ENCODE results near the gene ETV1.

The ETV1 gene

DNA sequence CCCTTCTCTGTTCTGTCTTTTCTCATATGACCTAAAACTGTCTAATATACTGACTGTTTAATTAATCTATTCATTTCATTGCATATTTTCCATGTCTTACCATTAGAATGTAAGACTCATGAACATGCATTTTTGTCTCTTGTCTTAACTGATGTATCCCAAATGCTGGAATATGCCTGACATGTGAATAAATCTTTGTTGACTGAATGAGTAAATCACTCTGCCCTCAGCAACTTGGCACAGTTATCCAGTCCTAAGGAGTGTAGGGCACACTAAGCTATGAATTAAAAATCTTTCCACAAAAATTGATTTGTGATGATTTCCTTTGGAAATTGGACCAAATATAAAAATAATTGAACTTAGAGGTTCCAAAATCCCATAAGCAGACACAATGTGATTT is 111.3 kb downstream of the ETV1 start:
- DNase-seq: no peak

DNA sequence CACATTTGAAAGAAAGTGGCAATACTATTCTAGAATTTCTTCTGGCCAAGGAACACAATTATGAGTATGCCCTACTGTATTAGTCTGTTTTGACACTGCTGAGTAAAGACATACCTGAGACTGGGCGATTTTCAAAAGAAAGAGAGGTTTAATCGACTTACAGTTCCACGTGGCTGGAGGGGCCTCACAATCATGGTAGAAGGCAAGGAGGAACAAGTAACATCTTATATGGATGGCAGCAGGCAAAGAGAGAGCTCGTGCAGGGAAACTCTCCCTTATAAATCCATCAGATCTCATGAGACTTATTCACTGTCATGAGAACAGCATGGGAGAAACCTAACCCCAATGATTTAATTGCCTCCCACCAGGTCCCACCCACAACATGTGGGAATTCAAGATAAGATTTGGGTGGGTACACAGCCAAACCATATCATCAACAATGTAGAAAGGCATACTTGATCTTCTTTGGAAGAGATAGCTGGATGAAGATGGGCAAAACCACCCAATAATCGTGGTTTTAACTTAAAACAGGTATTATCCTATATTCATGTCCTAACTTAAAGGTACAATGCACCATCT is 113.9 kb downstream of the ETV1 start:
- DNase-seq: no peak

DNA sequence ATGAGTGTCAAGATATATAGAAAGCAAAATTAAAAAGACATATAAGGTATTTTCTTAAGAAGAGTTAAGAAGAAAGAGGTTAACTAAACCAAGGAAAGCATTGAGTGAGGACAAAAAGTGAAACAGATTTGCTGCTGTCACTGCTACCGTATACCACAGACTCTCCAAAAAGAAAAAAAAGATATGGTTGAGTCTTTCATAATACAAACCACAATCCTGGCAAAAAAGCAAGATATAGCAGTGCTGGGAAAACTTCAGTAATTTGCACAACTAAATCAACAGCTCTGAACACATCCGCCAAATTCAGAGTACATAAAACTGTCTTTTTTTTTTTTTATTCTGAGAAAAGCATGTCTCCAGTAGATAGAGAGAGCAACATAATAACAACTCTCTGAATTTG is 114.7 kb downstream of the ETV1 start:
- DNase-seq: no peak

DNA sequence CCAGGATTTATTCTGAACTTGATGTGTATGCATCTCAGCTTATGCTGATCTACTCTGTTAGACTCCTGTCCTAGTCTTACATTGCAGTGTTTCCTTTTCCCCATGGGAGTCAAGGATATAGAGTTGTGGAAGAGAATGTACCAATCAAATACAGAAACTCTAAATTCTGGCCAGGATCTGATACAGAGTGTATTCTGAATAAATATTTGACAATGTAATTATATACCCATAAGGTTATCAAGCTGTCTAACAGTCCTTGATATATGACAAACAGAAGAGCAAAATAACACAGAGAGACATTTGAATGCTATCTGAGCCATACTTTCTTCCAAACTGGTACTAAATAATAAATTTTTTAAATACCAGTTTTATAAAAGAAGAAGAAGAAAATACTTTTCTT is 116.8 kb downstream of the ETV1 start:
- DNase-seq: no peak

DNA sequence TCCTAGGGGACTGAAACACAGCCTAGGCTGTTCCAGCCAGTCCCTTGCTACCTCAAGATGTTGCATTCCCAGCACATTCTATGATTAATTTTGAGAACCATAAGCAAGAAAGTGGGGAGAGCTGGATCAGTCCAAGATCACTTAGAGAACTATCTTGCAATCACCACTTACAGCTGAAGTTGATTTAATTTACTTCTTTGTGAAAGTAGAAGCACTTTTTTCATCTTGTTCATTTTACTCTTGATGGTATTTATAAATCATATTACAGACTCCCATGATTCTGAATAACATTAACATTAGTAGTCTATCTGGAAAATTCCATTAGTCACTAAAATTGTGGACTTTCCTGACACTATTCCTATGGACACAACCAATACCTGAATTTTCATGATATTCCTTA is 118.5 kb downstream of the ETV1 start:
- DNase-seq: no peak

DNA sequence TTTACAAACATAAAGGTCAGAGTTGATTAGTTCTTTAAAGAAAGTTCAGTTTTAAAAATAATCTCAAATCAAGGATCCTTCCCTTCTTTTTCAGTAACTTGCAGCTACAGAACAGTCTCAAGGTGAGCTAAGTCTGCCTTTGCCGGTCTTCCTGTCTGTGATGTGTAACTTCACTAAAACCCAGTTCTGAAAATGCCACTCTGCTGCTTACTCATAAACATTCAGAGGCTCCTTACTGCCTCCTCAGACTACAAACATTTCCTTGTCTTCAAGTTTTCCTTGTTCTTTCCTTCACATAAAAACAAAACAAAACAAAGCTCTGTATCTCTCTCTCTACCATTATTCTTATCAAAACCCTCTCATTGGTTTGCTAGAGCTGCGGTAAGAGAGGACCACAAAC is 128.7 kb downstream of the ETV1 start:
- DNase-seq: no peak

DNA sequence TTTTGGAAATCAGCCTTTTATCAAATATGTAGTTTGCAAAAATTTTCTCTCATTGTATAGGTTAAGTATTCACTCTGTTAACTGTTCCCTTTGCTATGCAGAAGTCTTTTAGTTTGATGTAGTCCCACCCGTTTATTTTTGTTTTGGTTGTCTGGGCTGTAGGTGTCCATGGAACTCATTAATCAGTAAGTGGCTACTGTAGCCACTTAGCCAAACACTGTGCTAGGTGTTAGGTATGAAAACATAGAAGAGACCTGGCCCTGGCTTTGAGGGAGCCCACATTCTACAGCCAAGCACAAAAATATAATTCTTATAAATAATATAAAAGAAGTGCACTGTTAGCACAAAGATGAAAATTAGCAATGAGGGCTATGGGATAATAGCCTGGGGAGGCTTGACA is 133.5 kb downstream of the ETV1 start:
- DNase-seq: no peak

DNA sequence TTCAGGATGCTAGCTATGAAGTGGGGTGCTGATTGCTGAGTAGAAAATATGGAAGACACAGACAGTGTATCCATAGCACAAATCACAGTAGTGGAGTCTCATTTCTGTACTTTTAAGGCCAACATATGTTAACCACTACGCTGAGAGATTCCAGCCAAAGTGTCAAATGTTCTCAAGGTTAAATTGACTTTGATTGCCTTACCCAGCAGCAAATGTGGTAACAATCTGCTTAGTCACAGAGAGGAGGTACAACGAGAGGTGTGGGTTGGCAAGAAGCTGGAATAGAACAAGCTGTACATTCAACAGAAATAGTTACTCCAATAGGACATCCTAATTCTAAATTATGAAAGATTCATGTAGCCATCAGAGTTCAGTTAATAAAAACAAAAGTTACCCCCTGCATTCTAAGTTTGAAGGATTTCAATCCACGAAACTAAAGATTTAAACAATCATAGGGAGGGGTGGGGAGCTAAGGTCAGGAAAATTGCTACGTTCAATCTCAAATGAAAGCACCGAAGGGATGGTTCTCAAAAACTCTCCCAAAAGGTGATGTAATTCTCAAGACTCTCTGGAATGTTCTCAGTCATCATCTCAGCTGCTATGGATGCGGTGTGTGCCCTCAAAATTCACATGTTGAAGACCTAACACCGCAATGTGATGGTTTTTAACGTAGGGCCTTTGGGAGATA is 137.0 kb downstream of the ETV1 start:
- DNase-seq: no peak

DNA sequence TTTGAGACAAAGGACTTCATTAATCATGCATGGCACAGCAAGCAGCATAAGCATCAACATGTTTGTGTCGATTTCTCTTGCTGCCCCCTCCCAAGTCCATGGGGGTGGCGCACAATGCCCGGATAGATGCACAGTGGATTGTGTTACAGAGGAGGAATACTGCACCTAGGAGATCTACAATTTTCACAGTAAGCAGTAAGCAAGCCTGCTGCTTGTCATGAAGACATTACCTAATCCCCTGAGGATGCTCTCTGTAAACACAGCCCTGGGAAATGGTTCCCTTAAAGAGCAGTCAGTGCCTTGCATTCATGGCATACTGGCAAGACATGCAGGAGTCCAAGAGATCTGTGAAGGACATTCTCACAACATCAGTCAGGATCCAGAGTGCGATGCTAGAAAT is 137.7 kb downstream of the ETV1 start:
- DNase-seq: peak; percentile 68

DNA sequence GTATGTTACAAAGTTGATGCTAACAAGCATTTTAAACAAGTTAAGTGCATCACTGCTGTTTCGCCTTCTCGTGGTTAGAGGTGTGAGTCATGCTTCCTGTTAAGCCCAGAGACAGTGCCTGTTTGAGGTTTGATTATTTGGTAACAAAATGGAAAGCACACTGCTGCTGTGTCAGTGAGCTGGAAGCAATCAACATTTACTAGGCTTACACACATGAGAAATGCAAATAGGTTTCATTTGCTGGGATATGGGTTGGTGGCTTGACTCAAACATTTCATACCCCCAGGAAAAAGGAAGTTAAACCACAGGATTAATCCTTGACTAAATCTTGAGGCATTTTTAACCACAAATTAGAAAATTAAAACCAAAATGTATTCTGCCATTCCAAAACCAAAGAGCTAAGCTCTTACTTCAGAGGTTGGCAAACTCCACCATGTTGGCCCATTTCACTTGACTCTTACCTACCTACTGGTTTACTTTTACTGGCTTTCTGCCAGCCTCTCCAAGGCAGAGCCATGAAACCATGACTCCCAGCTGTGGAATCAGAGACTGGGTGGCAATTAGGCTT is 139.2 kb downstream of the ETV1 start:
- peak; percentile 22 for DNase-seq

DNA sequence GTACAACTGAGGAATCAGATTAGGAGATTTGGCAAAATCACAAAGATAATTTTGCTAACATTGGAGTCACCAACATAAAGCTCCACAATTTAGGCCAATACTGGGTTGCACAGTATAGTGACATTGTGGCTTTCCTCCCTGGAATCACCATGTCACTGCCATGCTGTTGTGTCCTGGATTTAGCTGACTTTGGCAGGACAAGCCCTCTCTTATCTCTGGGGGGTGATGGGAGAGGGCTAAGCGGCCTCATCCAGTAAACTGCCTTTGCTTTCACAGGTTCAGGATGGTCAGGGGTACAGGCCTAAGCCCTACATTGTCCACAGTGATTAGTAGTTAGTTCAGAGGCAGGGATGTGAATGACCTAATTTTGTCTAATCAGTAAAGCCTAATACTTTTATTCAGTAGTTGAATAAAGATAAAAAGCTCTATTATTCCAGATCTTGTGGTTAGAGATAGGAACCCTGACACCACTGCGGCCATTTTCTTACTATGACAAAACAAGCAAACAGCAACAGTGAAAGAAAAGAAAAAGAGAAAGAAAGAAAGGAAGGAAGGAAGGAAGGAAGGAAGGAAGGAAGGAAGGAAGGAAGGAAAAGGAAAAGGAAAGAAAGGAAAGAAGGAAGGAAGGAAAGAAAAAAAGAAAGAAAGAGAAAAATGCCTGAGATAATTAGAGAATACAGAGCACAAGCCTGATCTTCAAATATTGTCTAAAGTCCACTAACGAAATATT is 140.1 kb downstream of the ETV1 start:
- DNase-seq: no peak

DNA sequence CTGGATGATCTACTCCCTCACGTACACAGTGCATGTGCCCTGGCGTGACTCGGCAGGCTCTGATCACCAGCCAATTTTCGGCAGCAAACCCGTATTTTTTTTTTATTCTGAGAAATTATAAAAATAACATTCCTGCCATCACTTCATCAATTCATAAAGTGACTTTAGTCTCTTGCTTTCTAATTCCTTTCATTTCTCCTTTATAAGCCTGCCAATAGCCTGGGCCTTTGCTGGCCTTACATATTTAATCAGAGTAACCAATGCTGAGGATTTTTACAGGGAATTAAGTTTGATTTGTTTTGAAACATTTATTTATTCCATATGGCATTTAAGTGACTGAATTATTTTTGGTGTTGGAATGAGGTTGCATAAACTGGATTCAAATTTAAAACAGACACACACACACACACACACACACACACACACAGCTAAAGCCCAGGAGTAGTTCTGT is 140.8 kb downstream of the ETV1 start:
- DNase-seq: no peak

DNA sequence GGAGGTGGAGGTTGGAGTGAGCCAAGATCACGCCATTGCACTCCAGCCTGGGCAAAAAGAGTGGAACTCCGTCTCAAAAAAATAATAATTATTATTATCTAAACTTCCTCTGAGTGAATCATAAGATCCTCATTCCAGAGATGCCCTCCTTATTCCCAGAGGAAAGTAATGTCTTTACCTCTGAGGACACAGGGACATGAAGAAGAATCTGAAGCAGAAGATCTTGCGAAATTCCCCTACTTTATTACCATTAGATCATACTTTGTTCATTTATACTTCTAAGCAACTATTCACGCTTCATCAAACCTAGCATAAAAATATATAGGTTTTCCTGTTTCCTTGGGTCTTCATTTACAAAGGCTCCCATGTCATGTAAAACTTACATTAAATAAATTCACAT is 143.1 kb downstream of the ETV1 start:
- no peak for DNase-seq

DNA sequence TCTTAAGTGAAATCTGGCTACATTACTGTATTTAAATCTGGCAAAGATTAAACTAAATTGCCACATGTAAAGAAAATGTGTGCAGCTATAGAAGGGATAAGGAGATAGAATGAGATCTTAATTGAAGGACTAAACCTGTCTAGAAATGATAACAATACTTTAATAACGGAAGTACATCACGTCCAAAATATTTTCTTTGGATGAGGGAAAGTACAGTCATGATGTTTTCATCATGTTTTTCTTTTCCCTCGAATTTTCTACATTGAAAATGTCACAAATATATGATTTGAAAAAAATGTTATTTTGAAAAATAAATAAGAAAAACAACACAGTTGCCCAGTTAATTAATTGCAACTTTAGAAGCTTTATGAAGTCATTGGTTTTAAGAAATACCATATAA is 143.9 kb downstream of the ETV1 start:
- DNase-seq: no peak

DNA sequence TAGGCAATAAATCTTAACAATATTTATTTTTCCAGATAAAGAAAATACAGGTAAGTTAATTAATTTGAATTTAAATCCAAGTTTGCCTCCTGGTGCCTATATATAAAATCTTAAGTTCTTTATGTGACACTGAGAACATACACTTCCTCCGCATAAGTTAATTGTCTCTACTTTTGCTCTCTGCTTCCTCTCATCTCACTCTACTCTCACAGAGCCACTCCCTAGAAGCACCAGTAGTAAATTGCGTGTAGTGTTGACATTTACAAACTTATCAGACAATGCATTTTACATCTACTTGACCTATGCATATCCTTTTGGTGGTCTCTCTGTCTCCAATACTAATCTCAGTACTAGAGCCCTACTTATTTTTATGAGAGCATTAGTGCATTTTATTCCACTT is 144.5 kb downstream of the ETV1 start:
- no peak for DNase-seq

DNA sequence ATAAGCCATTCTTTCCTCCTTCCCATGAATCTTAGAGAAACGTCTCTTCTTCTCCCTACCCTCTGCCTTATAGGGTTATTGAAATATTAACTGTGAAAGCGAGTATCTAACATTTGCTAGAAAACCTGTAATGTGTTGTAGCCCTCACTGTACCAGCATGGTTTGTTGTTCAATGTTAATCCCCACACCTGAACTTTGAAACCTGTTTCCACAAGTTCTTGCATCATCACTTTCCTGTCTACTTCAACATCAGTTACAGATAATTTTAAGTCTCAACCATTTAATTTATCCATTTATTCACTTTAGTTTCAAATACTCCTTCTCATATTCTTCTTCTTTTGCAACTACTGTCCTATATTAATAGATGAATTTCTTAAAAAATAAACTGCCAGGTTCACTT is 148.2 kb downstream of the ETV1 start:
- no peak for DNase-seq

All from NCI-H1436 (cell line).